ENCODE results near the gene PTRH2.
"Not testable (repeated sequence)": the region's sequence is repeated elsewhere in the genome, so short reads cannot be mapped to it uniquely, and the experiment has no call there.

PTRH2 gene

GRCh38 chr17:59671386-59671785 lies 35.8 kb downstream of the PTRH2 start:
- no peak for DNase-seq (ENCODE audit: extremely low read depth in 1 of 2, low read depth in 1 of 2)

GRCh38 chr17:59669944-59670343 lies 37.3 kb downstream of the PTRH2 start:
- no peak for DNase-seq (ENCODE audit: extremely low read depth in 1 of 2, low read depth in 1 of 2)

- no peak for DNase-seq (ENCODE audit: extremely low read depth in 1 of 2, low read depth in 1 of 2)
Observed at GRCh38 chr17:59669411-59669810, 37.8 kb downstream of the PTRH2 start.

- no peak for DNase-seq (ENCODE audit: extremely low read depth in 1 of 2, low read depth in 1 of 2)
Observed at GRCh38 chr17:59668816-59669215, 38.4 kb downstream of the PTRH2 start.

GRCh38 chr17:59666235-59666634 lies 41.0 kb downstream of the PTRH2 start:
- no peak for DNase-seq (ENCODE audit: extremely low read depth in 1 of 2, low read depth in 1 of 2)

GRCh38 chr17:59656624-59657023 lies 50.6 kb downstream of the PTRH2 start:
- not testable (repeated sequence) for DNase-seq (ENCODE audit: extremely low read depth in 1 of 2, low read depth in 1 of 2)

- no peak for DNase-seq (ENCODE audit: extremely low read depth in 1 of 2, low read depth in 1 of 2)
Observed at GRCh38 chr17:59652119-59652518, 55.1 kb downstream of the PTRH2 start.

- no peak for DNase-seq (ENCODE audit: extremely low read depth in 1 of 2, low read depth in 1 of 2)
Observed at GRCh38 chr17:59651346-59651745, 55.9 kb downstream of the PTRH2 start.

- no peak for DNase-seq (ENCODE audit: extremely low read depth in 1 of 2, low read depth in 1 of 2)
Observed at GRCh38 chr17:59650642-59651041, 56.6 kb downstream of the PTRH2 start.

- no peak for DNase-seq (ENCODE audit: extremely low read depth in 1 of 2, low read depth in 1 of 2)
Observed at GRCh38 chr17:59649886-59650285, 57.3 kb downstream of the PTRH2 start.

Measured in stimulated activated CD8-positive, alpha-beta memory T cell treated with anti-CD3 and anti-CD28 coated beads, Interleukin-7, amount 100 ng/mL, for 48 hours (primary cell).